Gastroesophageal sphincter (tissue), 3 donors: ENCODE measurements around the gene ARGLU1.

Experiments
- POLR2A ChIP-seq, 2 donors: fragments of 450-650 bp; IDR thresholded peaks; one replicate each; pipeline ENCODE4 v1.6.1; 2017; ENCODE audit warnings: antibody characterized with exemption in 2 of 2, mild to moderate bottlenecking in 2 of 2, moderate library complexity in 1 of 2
- TF ChIP-seq, protein P1 (sequence below), 4 experiments: fragments of 200-600 bp in 2 of 4; fragments of 450-650 bp in 2 of 4; sonication (generic) in 1 of 4; IDR thresholded peaks; one replicate each; pipeline ENCODE4 v1.5.1; 2017 to 2019; ENCODE audit warnings: antibody characterized with exemption in 4 of 4, mild to moderate bottlenecking in 2 of 4, moderate library complexity in 2 of 4

DNA sequence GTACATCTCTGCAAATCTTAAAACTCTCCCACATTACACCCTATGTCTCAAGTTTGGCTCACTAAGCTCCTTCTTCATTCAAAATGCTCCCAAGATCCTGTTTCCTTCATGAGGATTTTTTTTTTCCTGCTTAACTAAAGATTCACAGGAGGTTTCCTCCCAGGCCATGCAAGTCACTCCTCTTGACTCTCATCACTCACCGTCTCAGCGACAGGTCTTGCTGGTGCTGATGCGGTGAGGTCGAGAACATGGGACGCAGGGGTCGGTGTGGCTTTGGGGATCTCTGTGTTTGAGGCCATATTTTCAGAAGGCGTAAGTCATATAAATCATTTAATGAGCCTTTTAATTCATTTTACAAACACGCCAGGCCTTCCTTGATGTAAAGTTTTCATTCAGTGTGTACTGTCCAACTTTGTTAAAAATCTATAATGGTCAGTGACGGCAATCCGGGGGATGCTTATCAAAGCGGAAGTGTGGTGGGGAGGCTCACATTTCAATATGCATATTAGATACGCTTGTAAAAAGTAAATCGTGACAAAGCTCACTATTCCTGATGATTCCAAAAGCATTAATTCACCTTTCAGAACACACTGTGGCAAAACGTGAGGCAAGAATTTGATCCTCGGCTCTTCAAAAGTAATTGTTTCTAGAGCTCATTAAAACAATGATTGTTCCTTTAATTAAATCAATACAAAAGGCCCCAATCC is 52.9 kb downstream of the ARGLU1 start:
- TF ChIP-seq, protein P1, sequence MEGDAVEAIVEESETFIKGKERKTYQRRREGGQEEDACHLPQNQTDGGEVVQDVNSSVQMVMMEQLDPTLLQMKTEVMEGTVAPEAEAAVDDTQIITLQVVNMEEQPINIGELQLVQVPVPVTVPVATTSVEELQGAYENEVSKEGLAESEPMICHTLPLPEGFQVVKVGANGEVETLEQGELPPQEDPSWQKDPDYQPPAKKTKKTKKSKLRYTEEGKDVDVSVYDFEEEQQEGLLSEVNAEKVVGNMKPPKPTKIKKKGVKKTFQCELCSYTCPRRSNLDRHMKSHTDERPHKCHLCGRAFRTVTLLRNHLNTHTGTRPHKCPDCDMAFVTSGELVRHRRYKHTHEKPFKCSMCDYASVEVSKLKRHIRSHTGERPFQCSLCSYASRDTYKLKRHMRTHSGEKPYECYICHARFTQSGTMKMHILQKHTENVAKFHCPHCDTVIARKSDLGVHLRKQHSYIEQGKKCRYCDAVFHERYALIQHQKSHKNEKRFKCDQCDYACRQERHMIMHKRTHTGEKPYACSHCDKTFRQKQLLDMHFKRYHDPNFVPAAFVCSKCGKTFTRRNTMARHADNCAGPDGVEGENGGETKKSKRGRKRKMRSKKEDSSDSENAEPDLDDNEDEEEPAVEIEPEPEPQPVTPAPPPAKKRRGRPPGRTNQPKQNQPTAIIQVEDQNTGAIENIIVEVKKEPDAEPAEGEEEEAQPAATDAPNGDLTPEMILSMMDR (IDR thresholded peaks at IDR 0.05) = no peak
- no peak for TF ChIP-seq POLR2A (IDR thresholded peaks at IDR 0.05)
